Fibroblast of mammary gland (primary cell): ENCODE data around the gene MORC4.

ENCODE experiments used
- DNase-seq: peaks from one replicate; pipeline ENCODE4 v3.0.0-alpha.2; 2010; ENCODE audit warnings: low read depth
- H3K4me3 ChIP-seq: 2 replicates; pipeline ENCODE4 v1.5.1; 2011; ENCODE audit warnings: low read depth, mild to moderate bottlenecking, low read length, moderate library complexity; ENCODE audit not compliant: control insufficient read depth
- TF ChIP-seq, protein P1 (sequence below): conservative IDR thresholded peaks from 2 replicates; pipeline ENCODE4 v1.5.1; 2011; ENCODE audit warnings: low read depth, low read length, inconsistent platforms; ENCODE audit not compliant: control insufficient read depth, insufficient read depth

Gene MORC4

DNA sequence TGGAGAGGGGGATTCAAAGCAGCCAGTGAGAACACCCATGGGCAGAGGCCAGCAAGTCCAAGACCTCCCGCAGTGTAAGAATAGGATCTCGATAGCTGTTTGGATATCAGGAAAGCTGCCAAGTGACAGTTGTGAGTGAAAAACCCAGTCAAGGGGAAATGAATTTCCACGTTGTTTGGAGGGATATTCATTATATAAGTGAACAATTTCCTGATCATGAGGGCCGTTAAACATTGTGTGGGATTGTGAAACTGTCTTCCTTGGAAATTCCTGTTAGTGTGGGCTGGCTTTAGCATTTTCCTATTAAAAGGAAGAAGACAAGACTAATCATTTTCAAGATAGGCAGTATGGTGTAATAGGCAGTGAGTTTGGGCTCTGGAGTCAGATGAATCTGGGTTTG, 64.8 kb downstream of the MORC4 start:
- H3K4me3 ChIP-seq, result no peak overlapping the region
- TF ChIP-seq, protein P1, sequence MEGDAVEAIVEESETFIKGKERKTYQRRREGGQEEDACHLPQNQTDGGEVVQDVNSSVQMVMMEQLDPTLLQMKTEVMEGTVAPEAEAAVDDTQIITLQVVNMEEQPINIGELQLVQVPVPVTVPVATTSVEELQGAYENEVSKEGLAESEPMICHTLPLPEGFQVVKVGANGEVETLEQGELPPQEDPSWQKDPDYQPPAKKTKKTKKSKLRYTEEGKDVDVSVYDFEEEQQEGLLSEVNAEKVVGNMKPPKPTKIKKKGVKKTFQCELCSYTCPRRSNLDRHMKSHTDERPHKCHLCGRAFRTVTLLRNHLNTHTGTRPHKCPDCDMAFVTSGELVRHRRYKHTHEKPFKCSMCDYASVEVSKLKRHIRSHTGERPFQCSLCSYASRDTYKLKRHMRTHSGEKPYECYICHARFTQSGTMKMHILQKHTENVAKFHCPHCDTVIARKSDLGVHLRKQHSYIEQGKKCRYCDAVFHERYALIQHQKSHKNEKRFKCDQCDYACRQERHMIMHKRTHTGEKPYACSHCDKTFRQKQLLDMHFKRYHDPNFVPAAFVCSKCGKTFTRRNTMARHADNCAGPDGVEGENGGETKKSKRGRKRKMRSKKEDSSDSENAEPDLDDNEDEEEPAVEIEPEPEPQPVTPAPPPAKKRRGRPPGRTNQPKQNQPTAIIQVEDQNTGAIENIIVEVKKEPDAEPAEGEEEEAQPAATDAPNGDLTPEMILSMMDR, result no peak
- DNase-seq, result peak; percentile 27

DNA sequence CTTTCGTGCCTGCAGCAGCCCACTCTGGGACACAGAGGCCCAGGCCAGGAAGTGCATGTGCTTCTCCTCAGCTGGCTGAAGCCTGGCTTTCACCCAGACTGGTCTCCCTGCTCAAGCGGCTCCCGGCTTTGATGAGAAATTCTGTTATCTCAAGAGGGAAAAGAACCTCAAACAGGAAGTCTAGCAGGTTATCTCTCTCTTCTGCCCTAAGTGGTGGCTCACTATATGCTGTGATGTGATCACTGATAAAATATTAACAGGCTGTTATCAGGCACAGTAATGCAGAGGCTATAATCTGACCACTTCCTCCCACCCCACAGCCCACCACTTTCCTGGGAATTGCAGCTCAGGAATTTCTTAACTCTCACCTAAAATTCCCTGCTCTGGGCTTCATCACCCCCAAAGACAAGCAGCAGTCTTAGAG, 66.5 kb downstream of the MORC4 start:
- no peak for DNase-seq
- TF ChIP-seq, protein P1, result no peak
- H3K4me3 ChIP-seq, result no peak overlapping the region

- DNase-seq, result peak; percentile 42
- TF ChIP-seq, protein P1, result no peak
- H3K4me3 ChIP-seq, result no peak overlapping the region
Observed at GRCh38 chrX:106932960-106933537, 67.0 kb downstream of the MORC4 start.

DNA sequence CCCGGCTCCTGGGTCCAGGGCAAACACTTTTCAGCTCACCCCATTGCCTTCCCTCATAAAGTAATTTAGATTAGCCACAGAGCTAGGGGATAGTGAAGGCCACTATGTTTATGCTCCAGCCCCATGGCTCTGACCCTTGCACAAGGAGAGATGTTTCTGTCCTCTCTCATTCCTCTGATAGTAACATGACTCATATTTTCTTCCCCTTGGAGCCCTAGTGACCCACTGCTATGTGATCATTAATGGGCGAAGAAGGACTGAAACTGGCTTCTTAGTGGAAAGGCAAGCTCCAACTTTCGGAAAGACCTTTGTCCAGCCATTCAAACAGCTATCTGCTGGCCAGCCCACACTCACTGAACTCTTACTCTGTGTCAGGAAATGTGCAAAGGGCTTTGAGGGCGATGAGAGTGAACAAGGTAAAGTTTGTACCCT, 67.5 kb downstream of the MORC4 start:
- peak; percentile 56 for DNase-seq
- TF ChIP-seq, protein P1, result no peak
- no peak overlapping the region for H3K4me3 ChIP-seq

DNA sequence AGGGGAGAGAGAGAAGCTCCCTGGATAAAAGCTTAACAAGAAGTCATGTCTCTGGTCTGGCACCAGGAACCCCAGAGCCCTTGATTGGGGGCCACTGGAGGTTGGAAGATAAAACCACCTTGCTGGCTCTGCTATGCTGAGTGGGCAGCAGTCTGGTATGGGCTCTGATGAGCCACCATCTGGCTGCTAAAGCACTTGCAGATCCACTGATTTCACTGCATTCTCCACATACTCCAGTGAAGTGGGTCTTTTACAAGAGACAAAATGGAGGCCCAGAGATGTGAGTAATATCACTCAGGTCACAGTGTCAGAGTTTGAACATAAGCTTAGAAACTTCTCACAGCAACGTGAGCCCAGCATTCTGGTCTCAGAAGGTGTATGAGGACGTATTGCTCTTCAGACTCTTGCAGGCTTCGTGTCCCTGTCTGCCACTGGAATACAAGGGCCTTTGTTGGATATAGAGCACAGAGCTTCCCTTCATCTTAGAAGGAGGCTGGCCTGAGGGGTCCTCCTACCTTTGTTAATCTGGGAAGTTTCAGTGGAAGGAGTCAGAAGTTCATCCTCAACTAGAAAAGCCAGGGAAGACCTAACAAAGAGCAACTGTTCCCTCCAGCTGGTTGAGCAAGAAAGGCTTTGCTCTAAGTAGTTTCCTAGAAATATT, 68.1 kb downstream of the MORC4 start:
- TF ChIP-seq, protein P1, result no peak
- no peak overlapping the region for H3K4me3 ChIP-seq
- no peak for DNase-seq

DNA sequence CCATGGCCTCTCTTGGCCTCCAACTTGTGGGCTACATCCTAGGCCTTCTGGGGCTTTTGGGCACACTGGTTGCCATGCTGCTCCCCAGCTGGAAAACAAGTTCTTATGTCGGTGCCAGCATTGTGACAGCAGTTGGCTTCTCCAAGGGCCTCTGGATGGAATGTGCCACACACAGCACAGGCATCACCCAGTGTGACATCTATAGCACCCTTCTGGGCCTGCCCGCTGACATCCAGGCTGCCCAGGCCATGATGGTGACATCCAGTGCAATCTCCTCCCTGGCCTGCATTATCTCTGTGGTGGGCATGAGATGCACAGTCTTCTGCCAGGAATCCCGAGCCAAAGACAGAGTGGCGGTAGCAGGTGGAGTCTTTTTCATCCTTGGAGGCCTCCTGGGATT, 71.8 kb downstream of the MORC4 start:
- no peak overlapping the region for H3K4me3 ChIP-seq
- DNase-seq, result no peak
- TF ChIP-seq, protein P1, result no peak

DNA sequence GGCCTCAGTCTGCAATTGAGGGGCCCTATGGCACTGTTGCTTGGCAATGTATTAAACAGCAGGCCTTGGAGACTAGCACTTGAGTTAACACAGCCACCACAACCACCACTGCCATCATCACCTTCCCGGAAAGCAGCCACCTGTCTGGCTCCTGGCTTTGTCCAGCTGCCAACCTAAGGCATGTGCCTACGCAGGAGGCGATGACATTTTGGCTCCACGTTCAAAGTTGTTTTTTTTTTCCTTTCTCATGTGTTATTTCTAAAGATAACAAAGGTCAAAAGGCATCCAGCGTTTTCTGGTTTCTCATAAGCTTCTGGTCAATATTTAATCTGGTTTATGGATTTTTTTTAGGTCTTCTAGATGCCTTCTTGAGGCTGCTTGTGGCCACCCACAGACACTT, 72.3 kb downstream of the MORC4 start:
- TF ChIP-seq, protein P1, result no peak
- DNase-seq, result no peak
- H3K4me3 ChIP-seq, result no peak overlapping the region
